SK-N-SH (cell line): ENCODE data around the gene SCARB1. TPM values are rescaled to one million over a fixed set of nuclear protein-coding genes. Genes with fewer than 3 reads are reported as not detected.

Experiments
- CTCF ChIA-PET: fragments of 300-600, 350-600 bp; formaldehyde crosslinking; extraction: SDS; loops from one replicate; lab custom pipeline; 2021; lab: Yijun Ruan, JAX
- POLR2A ChIA-PET: fragments of 350-600 bp; sonication (Branson Sonifier 250); formaldehyde crosslinking; extraction: SDS; loops from one replicate; lab custom pipeline; 2020; ENCODE audit warnings: antibody characterized with exemption, inconsistent platforms; lab: Yijun Ruan, JAX
- DNase-seq: peaks from one replicate; pipeline ENCODE4 v3.0.0; 2012
- H2AFZ ChIP-seq: fragments of 200-600 bp; sonication (generic); 2 replicates; pipeline ENCODE4 v1.8.1; 2016; ENCODE audit warnings: antibody characterized with exemption, mild to moderate bottlenecking, low read depth
- H3F3A ChIP-seq: fragments of 200-600 bp; sonication (generic); replicated peaks from 2 replicates; pipeline ENCODE3; 2016; ENCODE audit warnings: antibody characterized with exemption, mild to moderate bottlenecking; ENCODE audit not compliant: insufficient read depth
- H3K27ac ChIP-seq, 2 experiments: fragments of 200-500 bp in 1 of 2; fragments of 200-600 bp in 1 of 2; sonication (Bioruptor generic) in 1 of 2; sonication (generic), shearing (Covaris generic) in 1 of 2; 2 replicates each; pipeline versions ENCODE4 v1.5.1 to v1.6.1; 2014 to 2016; ENCODE audit warnings: low read depth in 2 of 2, inconsistent platforms in 1 of 2, low read length in 1 of 2, mild to moderate bottlenecking in 1 of 2, mixed read lengths in 1 of 2
- H3K27me3 ChIP-seq: fragments of 200-600 bp; sonication (generic), shearing (Covaris generic); 2 replicates; pipeline ENCODE4 v1.6.1; 2016; ENCODE audit warnings: mixed run types; ENCODE audit not compliant: insufficient read depth
- H3K36me3 ChIP-seq, 2 experiments: fragments of 200-500 bp in 1 of 2; fragments of 200-600 bp in 1 of 2; sonication (Bioruptor generic) in 1 of 2; sonication (generic) in 1 of 2; replicated peaks in 1 of 2; 2 replicates each; pipeline versions ENCODE3 to v1.5.1; 2014 to 2016; ENCODE audit warnings: low read length in 1 of 2, mild to moderate bottlenecking in 1 of 2; ENCODE audit not compliant: insufficient read depth in 2 of 2, control insufficient read depth in 1 of 2
- H3K4me1 ChIP-seq, 2 experiments: fragments of 200-500 bp in 1 of 2; fragments of 200-600 bp in 1 of 2; sonication (Bioruptor generic) in 1 of 2; sonication (generic), shearing (Covaris generic) in 1 of 2; 2 replicates each; pipeline versions ENCODE4 v1.5.1 to v1.6.1; 2014 to 2016; ENCODE audit warnings: low read depth in 1 of 2, low read length in 1 of 2, mixed run types in 1 of 2; ENCODE audit not compliant: insufficient read depth in 2 of 2, control insufficient read depth in 1 of 2
- H3K4me2 ChIP-seq: fragments of 200-600 bp; sonication (generic), shearing (Covaris generic); 2 replicates; pipeline ENCODE4 v1.6.1; 2017; ENCODE audit warnings: mixed run types
- H3K4me3 ChIP-seq, 2 experiments: fragments of 200-500 bp in 1 of 2; fragments of 200-600 bp in 1 of 2; sonication (Bioruptor generic) in 1 of 2; sonication (generic), shearing (Covaris generic) in 1 of 2; 2 replicates each; pipeline versions ENCODE4 v1.5.1 to v1.8.1; 2014 to 2016; ENCODE audit warnings: low read depth in 2 of 2, inconsistent platforms in 1 of 2, low read length in 1 of 2, mild to moderate bottlenecking in 1 of 2, mixed read lengths in 1 of 2, moderate library complexity in 1 of 2
- H3K79me2 ChIP-seq: fragments of 200-600 bp; sonication (generic); 2 replicates; pipeline ENCODE4 v1.8.1; 2017; ENCODE audit warnings: mild to moderate bottlenecking; ENCODE audit not compliant: insufficient read depth
- H3K9ac ChIP-seq: fragments of 200-600 bp; sonication (generic); 2 replicates; pipeline ENCODE4 v1.6.1; 2017; ENCODE audit warnings: mixed run types
- H3K9me2 ChIP-seq: fragments of 200-600 bp; sonication (generic); 2 replicates; pipeline ENCODE4 v1.6.1; 2017; ENCODE audit warnings: mixed run types
- H3K9me3 ChIP-seq: fragments of 200-600 bp; sonication (generic); 2 replicates; pipeline ENCODE4 v1.6.1; 2017; ENCODE audit warnings: mixed run types, mild to moderate bottlenecking, moderate library complexity
- H4K20me1 ChIP-seq: fragments of 200-600 bp; sonication (generic); 2 replicates; pipeline ENCODE4 v1.6.1; 2017; ENCODE audit warnings: mild to moderate bottlenecking, mixed run types; ENCODE audit not compliant: insufficient read depth
- CHD2 ChIP-seq: fragments of 150-350 bp; IDR thresholded peaks from 2 replicates; pipeline ENCODE4 v1.6.1; 2018; ENCODE audit warnings: low read length; ENCODE audit not compliant: partially characterized antibody
- EP300 ChIP-seq, 2 experiments: IDR thresholded peaks; 2 replicates each; pipeline versions ENCODE4 v1.4.0 to v1.6.1; 2012; ENCODE audit warnings: borderline replicate concordance in 1 of 2, low read depth in 1 of 2, low read length in 1 of 2
- FOXJ3 ChIP-seq: sonication (generic); formaldehyde crosslinking; IDR thresholded peaks from 2 replicates; pipeline ENCODE4 v1.5.1; 2020; ENCODE audit warnings: mild to moderate bottlenecking, missing genetic modification reagents
- FOXM1 ChIP-seq: IDR thresholded peaks from 2 replicates; pipeline ENCODE4 v1.4.0; 2012; ENCODE audit warnings: low read depth, mild to moderate bottlenecking
- GABPA ChIP-seq: IDR thresholded peaks from 2 replicates; pipeline ENCODE4 v1.4.0; 2012; ENCODE audit warnings: low read depth, mild to moderate bottlenecking
- MEF2A ChIP-seq: IDR thresholded peaks from 2 replicates; pipeline ENCODE4 v1.4.0; 2012; ENCODE audit warnings: low read depth, borderline replicate concordance
- RAD21 ChIP-seq: IDR thresholded peaks from 2 replicates; pipeline ENCODE4 v1.6.1; 2012; ENCODE audit warnings: mild to moderate bottlenecking, low read length
- RCOR1 ChIP-seq: fragments of 150-350 bp; IDR thresholded peaks from 2 replicates; pipeline ENCODE4 v1.6.1; 2017; ENCODE audit warnings: antibody characterized with exemption, low read length
- REST ChIP-seq: IDR thresholded peaks from 2 replicates; pipeline ENCODE4 v1.6.1; 2012; ENCODE audit warnings: mild to moderate bottlenecking, low read depth, low read length, moderate library complexity
- RFX5 ChIP-seq: IDR thresholded peaks from 2 replicates; pipeline ENCODE4 v1.6.1; 2012; ENCODE audit warnings: mild to moderate bottlenecking, improper control_type of control experiment, low read length
- RXRA ChIP-seq: IDR thresholded peaks from 2 replicates; pipeline ENCODE4 v1.4.0; 2012; ENCODE audit warnings: low read depth, mild to moderate bottlenecking, borderline replicate concordance
- SIN3A ChIP-seq: IDR thresholded peaks from 2 replicates; pipeline ENCODE4 v1.6.1; 2012; ENCODE audit warnings: low read depth, mild to moderate bottlenecking, low read length, moderate library complexity, borderline replicate concordance
- SMC3 ChIP-seq: IDR thresholded peaks from 2 replicates; pipeline ENCODE4 v1.6.1; 2012; ENCODE audit warnings: low read depth, low read length, improper control_type of control experiment
- TAF1 ChIP-seq: IDR thresholded peaks from 2 replicates; pipeline ENCODE4 v1.6.1; 2012; ENCODE audit warnings: low read depth, mild to moderate bottlenecking, low read length, moderate library complexity, borderline replicate concordance
- TCF12 ChIP-seq: IDR thresholded peaks from 2 replicates; pipeline ENCODE4 v1.4.0; 2012
- USF2 ChIP-seq: fragments of 150-350 bp; IDR thresholded peaks from 2 replicates; pipeline ENCODE4 v1.6.1; 2017; ENCODE audit warnings: antibody characterized with exemption, low read length, low read depth, borderline replicate concordance
- ZBTB33 ChIP-seq: IDR thresholded peaks from 2 replicates; pipeline ENCODE4 v1.4.0; 2012; ENCODE audit warnings: low read depth, borderline replicate concordance
- whole genome bisulfite sequencing: methylation state at CpG from one replicate; pipeline ENCODE4 v1.1.6; 2017; ENCODE audit warnings: low lambda C conversion rate; 5-methylcytosine and 5-hydroxymethylcytosine counted together
- polyA plus RNA-seq, 3 experiments: library from polyadenylated mRNA; depleted of rRNA; stranded (reverse); fragments of >200 nt; gene quantifications; 2 replicates each; pipeline ENCODE4 v1.2.3, GENCODE V29; 2012
- TF ChIP-seq, protein P1 (sequence below): IDR thresholded peaks from 2 replicates; pipeline ENCODE4 v1.4.0; 2012; ENCODE audit warnings: low read depth, borderline replicate concordance
- TF ChIP-seq, protein P2 (sequence below): IDR thresholded peaks from 2 replicates; pipeline ENCODE4; 2012

SCARB1 gene
- polyA plus RNA-seq, 1 of the 3 experiments (the other 2 are of a cell fraction): 33.0 TPM

GRCh38 chr12:124876171-124876570 lies 12.5 kb upstream of the SCARB1 start:
- Histone ChIP-seq H3K4me3 (no peak overlapping the region), H3K9me2 (no peaks in the 10 kb centered on the region), H3F3A (no peaks in the 10 kb centered on the region), H3K4me1 (no peaks in the 10 kb centered on the region; a peak in 1 of 4 replicates), H4K20me1 (no peaks in the 10 kb centered on the region), H3K9ac (no peak overlapping the region), H3K27me3 (no peaks in the 10 kb centered on the region), H3K9me3 (no peaks in the 10 kb centered on the region), H2AFZ (no peak overlapping the region), H3K27ac (no peak overlapping the region), H3K79me2 (no peaks in the 10 kb centered on the region), H3K4me2 (no peak overlapping the region), H3K36me3 (no peaks in the 10 kb centered on the region)
- TF ChIP-seq MEF2A (no peak), REST (no peak), RCOR1 (no peak), RXRA (no peak), TCF12 (no peak), CHD2 (no peak), GABPA (no peak), FOXJ3 (no peak), SMC3 (no peak), ZBTB33 (no peak), RAD21 (no peak), USF2 (no peak), SIN3A (no peak), RFX5 (no peak), TAF1 (no peak), EP300 (IDR thresholded peaks at IDR 0.05; ENCODE audit: borderline replicate concordance in 1 of 2, low read depth in 1 of 2, low read length in 1 of 2) (no peak), FOXM1 (no peak)
- TF ChIP-seq, protein P1, sequence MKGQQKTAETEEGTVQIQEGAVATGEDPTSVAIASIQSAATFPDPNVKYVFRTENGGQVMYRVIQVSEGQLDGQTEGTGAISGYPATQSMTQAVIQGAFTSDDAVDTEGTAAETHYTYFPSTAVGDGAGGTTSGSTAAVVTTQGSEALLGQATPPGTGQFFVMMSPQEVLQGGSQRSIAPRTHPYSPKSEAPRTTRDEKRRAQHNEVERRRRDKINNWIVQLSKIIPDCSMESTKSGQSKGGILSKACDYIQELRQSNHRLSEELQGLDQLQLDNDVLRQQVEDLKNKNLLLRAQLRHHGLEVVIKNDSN: no peak
- TF ChIP-seq, protein P2, sequence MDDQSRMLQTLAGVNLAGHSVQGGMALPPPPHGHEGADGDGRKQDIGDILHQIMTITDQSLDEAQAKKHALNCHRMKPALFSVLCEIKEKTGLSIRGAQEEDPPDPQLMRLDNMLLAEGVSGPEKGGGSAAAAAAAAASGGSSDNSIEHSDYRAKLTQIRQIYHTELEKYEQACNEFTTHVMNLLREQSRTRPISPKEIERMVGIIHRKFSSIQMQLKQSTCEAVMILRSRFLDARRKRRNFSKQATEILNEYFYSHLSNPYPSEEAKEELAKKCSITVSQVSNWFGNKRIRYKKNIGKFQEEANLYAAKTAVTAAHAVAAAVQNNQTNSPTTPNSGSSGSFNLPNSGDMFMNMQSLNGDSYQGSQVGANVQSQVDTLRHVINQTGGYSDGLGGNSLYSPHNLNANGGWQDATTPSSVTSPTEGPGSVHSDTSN: no peak
- POLR2A ChIA-PET: no interaction called here
- CTCF ChIA-PET: no interaction called here
- WGBS: 86% methylated on average over 2 of the region's 2 CpGs
- DNase-seq: no peak
